Testis (tissue), 3 donors: Measurements from ENCODE around the gene ELOVL1. TPM values are rescaled to one million over a fixed set of nuclear protein-coding genes. Genes with fewer than 3 reads are reported as not detected.

Experiments
- DNase-seq: peaks from one replicate; pipeline ENCODE4 v3.0.0-alpha.2; 2019
- H3K27ac ChIP-seq, 2 donors: fragments of 200-600 bp; sonication (generic); one replicate each; pipeline ENCODE4 v1.5.1; 2019
- H3K27me3 ChIP-seq: fragments of 200-600 bp; sonication (generic); one replicate; pipeline ENCODE4 v1.5.1; 2019
- H3K36me3 ChIP-seq: fragments of 200-600 bp; sonication (generic); one replicate; pipeline ENCODE4 v1.5.1; 2017; ENCODE audit warnings: low read depth; ENCODE audit errors: missing control alignments
- H3K4me1 ChIP-seq: fragments of 200-600 bp; sonication (generic); one replicate; pipeline ENCODE4 v1.5.1; 2019
- H3K4me3 ChIP-seq, 2 donors: fragments of 200-600 bp; sonication (generic); one replicate each; pipeline ENCODE4 v1.5.1; 2017 to 2019
- H3K9me3 ChIP-seq: fragments of 200-600 bp; sonication (generic); one replicate; pipeline ENCODE4 v1.5.1; 2017
- CTCF ChIP-seq, 3 experiments: fragments of 450-650 bp in 2 of 3; fragments of 200-600 bp in 1 of 3; sonication (generic) in 1 of 3; IDR thresholded peaks; one replicate each; pipeline ENCODE4 v1.5.1; 2016 to 2019; ENCODE audit warnings: antibody characterized with exemption in 3 of 3, mild to moderate bottlenecking in 2 of 3, moderate library complexity in 1 of 3
- POLR2A ChIP-seq: fragments of 450-650 bp; IDR thresholded peaks from one replicate; pipeline ENCODE4 v1.6.1; 2017; ENCODE audit warnings: antibody characterized with exemption, mild to moderate bottlenecking, moderate library complexity
- WGBS, 2 donors: methylation state at CpG; one replicate each; pipeline ENCODE4 v1.1.5; 2018; 5-methylcytosine and 5-hydroxymethylcytosine counted together
- intact Hi-C: fragments of 100-400 bp; cut with DNase I; formaldehyde crosslinking; loops from one replicate; pipeline ENCODE4 v1.15.1; 2023; ENCODE audit warnings: low total_unique reads
- polyA plus RNA-seq: library from polyadenylated mRNA; stranded (reverse); fragments of 350-450 nt; fragmentation: Illumina TruSeq; extraction: RNeasy Lipid Tissue Mini Kit (QIAGEN cat#74804); gene quantifications from one replicate; pipeline ENCODE4 v1.2.3, GENCODE V29; 2014; ENCODE audit warnings: low read depth, low replicate concordance; ENCODE audit not compliant: insufficient read depth
- total RNA-seq, 2 donors: library from RNA; depleted of rRNA; stranded (reverse); fragments of >200 nt; gene quantifications; one replicate each; pipeline ENCODE4 v1.2.3, GENCODE V29; 2016

ELOVL1 gene
- total and polyA plus RNA-seq, 3 donors from 2014 or later = 30.6 to 51.5 (median 40.1) TPM

- Histone ChIP-seq H3K36me3 (no peaks in the 10 kb centered on the region), H3K4me1 (no peaks in the 10 kb centered on the region), H3K27ac (no peak overlapping the region), H3K27me3 (no peaks in the 10 kb centered on the region), H3K4me3 (no peak overlapping the region), H3K9me3 (no peaks in the 10 kb centered on the region)
- 82 to 83% methylated on average over 2 of the region's 2 CpGs for WGBS, 2 donors
- intact Hi-C loops = no loop called here
- TF ChIP-seq POLR2A (no peak), CTCF (IDR thresholded peaks at IDR 0.05) (no peak)
- no peak for DNase-seq
These were observed 13.3 kb downstream of the ELOVL1 start for GRCh38 chr1:43354471-43354870.

- Histone ChIP-seq H3K27me3 (no peaks in the 10 kb centered on the region), H3K9me3 (no peaks in the 10 kb centered on the region), H3K4me1 (no peaks in the 10 kb centered on the region), H3K27ac (no peak overlapping the region), H3K36me3 (no peaks in the 10 kb centered on the region), H3K4me3 (no peak overlapping the region)
- no peak for TF ChIP-seq POLR2A
- TF ChIP-seq CTCF (IDR thresholded peaks at IDR 0.05) = no peak
- intact Hi-C loops = no loop called here
- DNase-seq = no peak
- 59 to 71% methylated on average over 2 to 3 of the region's 3 CpGs for WGBS, 2 donors
These were observed 14.9 kb downstream of the ELOVL1 start for GRCh38 chr1:43352881-43353280.

GRCh38 chr1:43352351-43352705, 15.5 kb downstream of the ELOVL1 start:
- Histone ChIP-seq H3K27ac (no peak overlapping the region), H3K9me3 (no peaks in the 10 kb centered on the region), H3K27me3 (no peaks in the 10 kb centered on the region), H3K4me1 (no peaks in the 10 kb centered on the region), H3K36me3 (no peaks in the 10 kb centered on the region), H3K4me3 (no peak overlapping the region)
- TF ChIP-seq CTCF (IDR thresholded peaks at IDR 0.05) = no peak
- TF ChIP-seq POLR2A = no peak
- WGBS, 2 donors = 90 to 94% methylated on average over 2 of the region's 2 CpGs
- intact Hi-C loops = no loop called here
- no peak for DNase-seq

- 87 to 93% methylated on average over 10 of the region's 10 CpGs for WGBS, 2 donors
- DNase-seq = no peak
- H3K36me3 ChIP-seq = no peaks in the 10 kb centered on the region
- H3K4me1 ChIP-seq = no peaks in the 10 kb centered on the region
- no peak for TF ChIP-seq CTCF (IDR thresholded peaks at IDR 0.05)
- no peak for TF ChIP-seq POLR2A
- H3K4me3 ChIP-seq = no peak overlapping the region
- no peak overlapping the region for H3K27ac ChIP-seq
- intact Hi-C loops = no loop called here
- no peaks in the 10 kb centered on the region for H3K9me3 ChIP-seq
- H3K27me3 ChIP-seq = no peaks in the 10 kb centered on the region
These were observed 16.1 kb downstream of the ELOVL1 start for GRCh38 chr1:43351421-43352350.

- intact Hi-C loops = no loop called here
- 97% methylated on average over 1 of the region's 1 CpG for WGBS, 2 donors
- H3K9me3 ChIP-seq = no peaks in the 10 kb centered on the region
- H3K27me3 ChIP-seq = no peaks in the 10 kb centered on the region
- no peaks in the 10 kb centered on the region for H3K4me1 ChIP-seq
- DNase-seq = no peak
- TF ChIP-seq CTCF (IDR thresholded peaks at IDR 0.05) (no peak), POLR2A (no peak)
- no peaks in the 10 kb centered on the region for H3K36me3 ChIP-seq
- no peak overlapping the region for H3K4me3 ChIP-seq
- no peak overlapping the region for H3K27ac ChIP-seq
These were observed 16.8 kb downstream of the ELOVL1 start for GRCh38 chr1:43350976-43351375.
